NCI-H510A (cell line): Measurements from ENCODE around the gene OR2L13.
"Not testable (repeated sequence)": the region's sequence is repeated elsewhere in the genome, so short reads cannot be mapped to it uniquely, and the experiment has no call there.

ENCODE experiments used
- DNase-seq: peaks from one replicate; lab custom pipeline; 2025; lab: John Stamatoyannopoulos, UW

The OR2L13 gene, protein sequence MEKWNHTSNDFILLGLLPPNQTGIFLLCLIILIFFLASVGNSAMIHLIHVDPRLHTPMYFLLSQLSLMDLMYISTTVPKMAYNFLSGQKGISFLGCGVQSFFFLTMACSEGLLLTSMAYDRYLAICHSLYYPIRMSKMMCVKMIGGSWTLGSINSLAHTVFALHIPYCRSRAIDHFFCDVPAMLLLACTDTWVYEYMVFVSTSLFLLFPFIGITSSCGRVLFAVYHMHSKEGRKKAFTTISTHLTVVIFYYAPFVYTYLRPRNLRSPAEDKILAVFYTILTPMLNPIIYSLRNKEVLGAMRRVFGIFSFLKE

DNA sequence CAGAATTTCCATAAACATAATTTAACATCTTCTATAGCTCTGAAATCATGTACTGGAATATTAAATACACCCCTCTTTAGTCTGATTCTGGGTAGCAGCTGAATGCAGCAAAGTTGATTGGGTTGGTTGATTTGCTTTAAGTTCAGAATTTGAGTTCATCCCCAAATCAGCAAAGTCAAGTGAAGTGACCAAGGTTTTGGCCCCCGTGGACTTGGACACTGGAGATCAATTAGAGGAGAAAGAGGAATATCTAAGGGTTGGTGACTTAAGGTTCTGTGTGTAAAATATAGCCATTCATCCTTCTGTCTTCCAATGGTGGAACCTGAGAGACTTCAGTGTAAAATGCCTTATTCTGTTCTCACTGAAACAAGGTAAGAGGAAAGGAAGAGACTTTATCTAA is at the start of gene OR2L13:
OR2L13 (plus strand) TSS at position 301 of the 400 bp plus-strand sequence. CDS start 4,192 bp downstream, outside the sequence.
- DNase-seq = no peak

DNA sequence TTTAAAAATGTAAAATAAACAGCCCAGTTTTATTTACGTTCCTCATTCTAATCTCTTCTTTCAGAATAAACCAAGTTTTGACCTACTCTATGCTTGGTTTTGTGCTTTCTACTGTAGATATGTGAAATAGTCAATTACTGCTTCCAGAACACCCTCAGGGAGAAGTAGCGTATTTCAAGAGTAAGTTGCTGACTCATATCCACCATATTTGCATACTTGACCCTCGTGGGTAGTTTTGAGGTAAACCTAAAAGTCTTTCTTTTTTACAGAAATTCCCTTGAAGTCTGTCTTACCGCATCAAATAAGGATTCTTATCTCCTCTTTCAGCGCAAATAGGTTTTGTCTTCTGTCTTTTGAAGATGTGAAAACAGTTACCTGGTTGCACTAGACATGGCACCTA is 49.8 kb upstream of the OR2L13 start:
- DNase-seq = no peak

DNA sequence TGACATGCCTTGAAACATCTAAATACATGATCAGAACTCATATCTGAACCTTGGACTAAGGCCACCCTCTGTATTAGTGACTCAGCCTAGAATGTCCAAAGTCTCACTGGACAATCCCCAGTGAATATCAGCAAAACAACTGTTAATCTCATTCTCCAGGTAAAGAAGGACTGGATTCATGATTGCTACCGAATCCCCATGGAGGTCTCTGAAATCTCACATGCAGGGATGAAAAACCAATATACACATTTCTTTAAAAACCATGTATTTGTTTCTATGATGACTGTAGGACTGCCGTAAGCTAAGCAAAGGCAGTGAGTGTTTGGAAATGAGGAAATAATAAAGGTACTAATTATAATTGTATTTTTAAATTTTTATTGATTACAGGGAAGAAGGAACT is 48.4 kb upstream of the OR2L13 start, which contains the start of gene OR2L3:
OR2L3 (plus strand) TSS at position 301 of the 400 bp plus-strand sequence. CDS start 13,846 bp downstream, outside the sequence.
- DNase-seq = no peak

DNA sequence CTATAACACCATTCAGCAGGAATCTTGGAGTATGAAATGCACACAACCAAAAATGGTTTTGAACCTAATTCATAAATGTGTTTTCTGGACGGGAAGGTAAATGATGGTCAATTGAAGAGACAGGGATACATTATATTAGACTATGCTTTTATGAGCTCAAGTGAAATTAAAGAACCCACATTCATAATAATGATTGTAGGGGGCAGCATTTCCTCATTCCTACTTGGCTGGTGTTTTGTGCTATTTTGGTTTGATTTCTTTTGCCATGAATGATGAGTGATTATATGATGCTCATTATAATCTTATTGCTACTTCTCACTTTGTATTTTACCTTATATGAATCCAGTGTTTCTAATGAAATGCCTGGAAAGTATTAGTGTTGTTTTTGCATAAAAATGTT is 48.0 kb upstream of the OR2L13 start:
- DNase-seq = no peak

DNA sequence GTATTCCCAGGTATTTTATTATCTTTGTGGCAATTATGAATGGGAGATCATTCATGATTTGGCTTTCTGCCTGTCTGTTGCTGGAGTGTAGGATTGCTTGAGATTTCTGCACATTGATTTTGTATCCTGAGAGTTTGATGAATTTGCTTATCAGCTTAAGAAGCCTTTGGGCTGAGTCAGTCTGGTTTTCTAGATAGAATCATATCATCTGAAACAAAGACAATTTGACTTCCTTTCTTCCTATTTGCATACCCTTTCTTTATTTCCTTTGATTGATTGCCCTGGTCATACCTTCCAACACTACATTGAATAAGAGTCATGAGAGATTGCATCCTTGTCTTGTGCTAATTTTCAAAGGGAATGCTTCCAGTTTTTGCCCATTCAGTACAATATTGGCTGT is 40.3 kb upstream of the OR2L13 start:
- no peak for DNase-seq

DNA sequence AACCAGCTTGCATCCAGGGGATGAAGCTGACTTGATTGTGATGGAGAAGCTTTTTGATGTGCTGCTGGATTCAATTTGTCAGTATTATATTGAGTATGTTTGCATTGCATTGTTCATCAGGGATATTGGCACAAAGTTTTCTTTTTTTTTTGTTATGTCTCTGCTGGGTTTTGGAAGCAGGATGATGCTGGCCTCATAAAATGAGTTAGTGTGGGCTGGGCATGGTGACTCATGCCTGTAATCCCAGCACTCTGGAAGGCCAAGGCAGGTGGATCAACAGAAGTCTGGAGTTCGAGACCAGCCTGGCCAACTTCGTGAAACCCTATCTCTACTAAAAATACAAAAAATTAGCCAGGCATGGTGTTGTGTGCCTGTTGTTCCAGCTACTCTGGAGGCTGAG is 39.7 kb upstream of the OR2L13 start:
- no peak for DNase-seq

DNA sequence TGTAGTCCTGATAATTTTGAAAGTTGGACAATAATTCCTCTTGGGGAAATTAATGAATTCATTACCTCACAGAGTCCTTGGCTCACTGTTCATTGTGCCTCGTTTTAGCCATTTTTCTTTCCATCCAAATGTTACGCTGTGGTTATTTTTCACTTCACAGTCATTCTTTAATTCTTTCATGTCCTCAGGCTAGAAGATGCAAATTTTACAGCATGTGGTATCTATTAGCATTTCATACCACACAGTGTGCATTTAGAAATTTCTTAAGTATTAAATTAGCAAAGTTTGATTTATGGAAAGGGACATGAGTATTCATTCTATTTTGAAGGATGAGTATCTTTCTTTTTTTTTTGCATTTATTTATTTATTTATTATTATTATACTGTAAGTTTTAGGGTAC is 29.9 kb upstream of the OR2L13 start:
- DNase-seq = no peak

DNA sequence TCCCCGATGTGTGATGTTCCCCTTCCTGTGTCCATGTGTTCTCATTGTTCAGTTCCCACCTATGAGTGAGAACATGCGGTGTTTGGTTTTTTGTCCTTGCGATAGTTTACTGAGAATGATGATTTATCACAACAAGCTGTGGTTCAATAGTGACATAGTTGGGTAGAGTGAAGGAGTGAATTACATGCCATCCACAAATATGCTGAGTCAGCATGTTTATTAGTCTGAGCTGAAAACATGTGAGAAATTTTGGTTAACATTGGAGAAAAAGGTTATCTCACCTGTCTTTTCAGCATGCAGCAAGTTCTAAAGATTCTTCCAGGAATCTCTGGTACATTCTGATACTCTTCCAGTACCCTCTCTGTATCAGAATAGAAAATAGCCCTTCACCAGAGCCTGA is 29.4 kb upstream of the OR2L13 start:
- no peak for DNase-seq

DNA sequence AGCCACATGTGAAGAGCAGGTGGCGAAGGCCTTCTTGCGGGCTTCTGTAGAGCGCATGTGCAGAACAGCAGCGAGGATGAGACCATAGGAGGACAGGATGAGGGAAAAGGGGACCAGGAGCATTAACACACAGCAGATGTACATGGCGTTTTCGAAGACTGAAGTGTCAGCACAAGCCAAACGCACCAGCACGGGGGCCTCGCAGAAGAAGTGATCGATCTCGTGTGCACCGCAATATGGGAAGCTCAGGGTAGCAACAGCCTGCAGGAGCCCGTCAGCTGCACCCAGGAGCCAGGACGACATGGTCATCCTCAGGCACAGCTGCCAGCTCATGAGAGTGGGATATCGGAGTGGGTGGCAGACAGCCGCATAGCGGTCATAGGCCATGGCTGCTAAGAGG is 11.1 kb upstream of the OR2L13 start:
- not testable (repeated sequence) for DNase-seq

DNA sequence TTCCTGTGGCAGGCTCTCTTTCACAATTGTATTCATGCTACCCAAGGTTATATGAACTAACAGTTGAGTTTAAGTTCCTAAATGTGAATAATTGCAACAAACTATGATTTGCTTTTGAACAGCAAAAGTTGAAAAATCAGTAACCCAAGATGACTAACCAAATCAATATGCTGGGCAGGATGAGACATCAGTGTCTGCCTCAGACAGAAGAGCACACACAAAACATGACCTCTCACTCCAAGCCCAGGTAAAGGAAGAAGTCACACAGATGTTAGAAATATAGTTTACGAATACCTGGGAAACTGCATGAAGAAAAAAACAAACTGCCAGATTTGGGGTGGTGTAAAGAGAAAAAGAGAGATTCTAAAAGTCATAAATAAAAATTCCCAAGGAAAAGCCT is 3.5 kb downstream of the OR2L13 start:
- DNase-seq = no peak

DNA sequence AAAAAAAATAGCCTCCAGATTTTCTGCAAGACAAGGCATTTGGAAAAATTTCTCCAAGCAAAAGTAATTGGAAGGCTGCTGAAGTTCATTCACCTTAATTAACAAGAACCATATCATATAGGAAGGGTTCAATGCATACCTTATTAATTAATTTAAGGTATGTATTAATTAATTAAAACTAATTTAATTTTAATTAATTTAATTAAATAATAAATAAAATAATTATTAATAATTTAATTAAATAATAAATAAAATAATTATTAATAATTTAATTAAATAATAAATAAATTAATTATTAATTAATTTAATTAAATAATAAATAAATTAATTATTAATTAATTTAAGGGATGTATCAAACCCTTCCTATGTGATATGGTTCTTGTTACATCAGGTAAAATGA is 7.9 kb downstream of the OR2L13 start:
- DNase-seq = no peak

DNA sequence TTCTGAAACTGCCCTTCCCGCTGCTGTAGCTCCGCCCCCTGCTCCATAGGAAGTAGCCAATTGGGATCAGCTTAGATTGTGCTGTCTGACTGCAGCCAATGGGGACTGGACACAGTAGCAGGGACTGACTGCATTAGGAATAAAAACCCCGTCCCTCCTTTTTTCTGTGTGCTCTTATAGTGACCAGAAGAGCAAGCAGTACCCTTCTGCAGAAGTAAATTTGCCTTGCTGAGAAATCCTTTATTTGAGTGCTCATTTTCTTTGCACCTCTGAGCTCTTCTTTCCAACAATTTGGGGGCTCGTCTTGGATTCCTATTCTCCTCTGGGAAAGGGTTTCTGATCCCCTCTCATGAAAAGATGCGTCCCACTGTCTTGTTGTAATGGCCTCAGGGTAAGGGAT is 16.2 kb downstream of the OR2L13 start:
- no peak for DNase-seq

DNA sequence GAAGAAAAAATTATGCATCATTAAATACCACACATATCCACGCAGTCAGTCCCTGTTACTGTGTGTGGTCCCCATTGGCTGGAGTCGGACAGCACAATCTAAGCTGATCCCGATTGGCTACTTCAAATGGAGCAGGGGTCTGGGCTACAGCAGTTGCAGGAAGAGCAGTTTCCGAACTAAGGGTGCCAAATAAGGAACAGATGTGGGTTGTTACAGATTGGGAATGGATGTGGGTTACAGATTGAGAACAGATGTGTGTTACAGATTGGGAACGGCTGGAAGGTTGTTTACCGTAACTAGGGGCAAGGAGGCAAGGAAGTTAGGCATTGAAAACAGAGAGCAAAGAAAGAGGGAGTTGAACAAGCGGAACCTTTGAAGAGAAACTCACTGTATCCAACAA is 19.9 kb downstream of the OR2L13 start:
- DNase-seq = no peak

DNA sequence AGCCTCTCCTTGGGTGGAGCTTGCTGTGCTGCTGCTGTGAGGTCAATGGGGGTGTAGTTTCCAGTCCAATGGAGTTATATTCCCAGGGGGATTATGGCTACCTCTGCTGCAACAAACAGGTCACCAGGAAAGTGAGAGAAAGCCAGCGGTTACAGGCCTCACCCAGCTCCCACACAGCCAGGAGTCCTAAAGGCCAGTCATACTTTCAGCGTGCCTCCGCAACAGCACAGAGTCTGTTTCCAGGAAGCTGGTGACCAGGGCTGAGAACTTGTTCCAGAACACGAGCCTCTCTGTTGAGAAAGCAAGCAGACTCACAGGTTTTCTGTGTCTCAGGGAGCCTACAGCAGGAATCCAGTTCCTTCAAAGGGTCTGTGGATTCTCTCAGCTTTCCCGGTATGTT is 32.7 kb downstream of the OR2L13 start:
- DNase-seq = no peak

DNA sequence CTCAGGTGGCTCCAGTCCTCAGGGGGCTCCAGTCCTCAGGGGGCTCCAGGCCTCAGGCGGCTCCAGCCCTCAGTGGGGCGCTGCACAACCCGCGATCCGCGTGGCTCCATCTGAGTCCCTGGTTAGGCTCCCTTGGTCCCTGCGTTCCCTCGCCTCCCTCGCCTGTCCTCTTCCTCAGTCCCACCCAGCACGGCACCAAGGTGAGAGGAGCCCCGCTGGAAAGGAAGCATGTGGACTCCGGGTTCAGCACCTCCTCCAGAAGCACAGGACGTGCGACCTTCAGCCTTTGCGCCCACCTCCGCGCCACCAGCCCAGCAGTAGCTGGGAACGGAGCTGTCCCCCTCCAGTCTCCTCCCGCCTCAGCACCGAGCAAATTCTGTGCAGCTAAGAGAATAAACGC is 41.8 kb downstream of the OR2L13 start:
- DNase-seq = no peak

DNA sequence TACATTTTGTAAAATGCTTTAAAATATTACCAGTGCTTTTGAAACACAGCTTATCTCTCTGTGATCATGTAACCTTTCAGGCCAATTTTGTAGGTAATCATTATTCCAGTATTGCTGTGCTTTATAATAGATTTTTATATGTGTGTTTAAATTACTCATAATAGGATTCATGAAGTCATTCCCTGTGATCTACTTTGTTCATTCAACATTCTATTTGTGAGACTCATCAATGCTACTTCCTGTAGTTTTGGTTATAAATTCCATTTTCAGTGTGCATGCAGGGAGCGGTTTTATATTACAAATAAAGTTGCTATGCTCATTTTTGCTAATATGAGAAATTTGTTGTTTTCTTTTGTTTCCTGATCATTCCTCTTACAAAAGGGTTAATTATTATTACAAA is 45.9 kb downstream of the OR2L13 start:
- no peak for DNase-seq

DNA sequence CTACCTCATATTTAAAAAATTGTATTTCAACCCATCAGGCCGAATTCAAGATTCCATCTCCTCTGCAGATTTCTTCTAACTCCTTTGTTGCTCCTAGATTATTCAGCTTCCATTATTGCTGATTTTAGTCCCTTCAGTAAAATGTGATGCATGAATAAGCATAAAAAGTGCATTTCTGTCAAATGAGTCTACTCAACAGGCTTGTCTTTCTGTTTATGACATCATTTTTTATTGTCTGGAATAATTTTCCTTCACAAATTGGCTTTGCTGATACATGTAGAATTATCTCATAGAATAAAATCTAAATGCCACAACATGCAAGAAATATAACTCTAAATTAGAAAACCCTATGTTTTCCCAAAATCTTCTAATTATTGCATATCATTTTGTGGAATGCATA is 48.3 kb downstream of the OR2L13 start:
- no peak for DNase-seq

DNA sequence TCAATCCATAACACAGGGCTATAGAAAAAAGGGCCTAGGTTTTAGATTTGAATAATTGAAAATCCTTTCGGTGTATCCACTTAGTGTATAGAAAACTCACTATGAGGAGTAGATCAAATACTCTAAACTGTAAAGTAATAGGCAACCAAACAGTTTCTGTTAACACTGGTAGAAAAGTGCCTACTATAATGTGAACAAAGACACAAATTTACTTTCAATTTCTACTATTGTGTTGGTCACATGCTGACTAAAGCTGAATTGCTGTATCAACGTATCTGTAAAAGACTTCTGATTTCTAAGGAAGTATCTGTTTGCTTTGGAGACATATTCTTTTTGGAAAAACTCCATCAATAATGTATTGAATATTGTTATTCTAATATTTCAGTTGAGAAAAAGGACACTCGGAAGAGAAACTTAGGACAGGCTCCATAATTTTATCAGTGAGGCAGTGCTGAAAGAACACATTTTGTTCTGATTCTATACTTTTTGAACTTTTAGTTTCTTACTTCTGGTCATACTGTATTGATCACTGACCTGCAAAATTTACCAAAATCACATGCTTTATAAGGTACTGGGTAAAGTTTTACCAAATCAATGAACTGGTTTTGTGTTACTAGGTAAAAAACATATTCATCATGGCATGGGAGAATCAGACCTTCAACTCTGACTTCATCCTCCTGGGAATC is 49.7 kb downstream of the OR2L13 start, which contains the start of gene OR2M5:
OR2M5 (plus strand) TSS at position 636 of the 686 bp plus-strand sequence; CDS start at position 636, 0 bp downstream.
- DNase-seq = no peak
